ENCODE results near the gene ERCC4.
"Not testable (repeated sequence)": the region's sequence is repeated elsewhere in the genome, so short reads cannot be mapped to it uniquely, and the experiment has no call there.

The ERCC4 gene

DNA sequence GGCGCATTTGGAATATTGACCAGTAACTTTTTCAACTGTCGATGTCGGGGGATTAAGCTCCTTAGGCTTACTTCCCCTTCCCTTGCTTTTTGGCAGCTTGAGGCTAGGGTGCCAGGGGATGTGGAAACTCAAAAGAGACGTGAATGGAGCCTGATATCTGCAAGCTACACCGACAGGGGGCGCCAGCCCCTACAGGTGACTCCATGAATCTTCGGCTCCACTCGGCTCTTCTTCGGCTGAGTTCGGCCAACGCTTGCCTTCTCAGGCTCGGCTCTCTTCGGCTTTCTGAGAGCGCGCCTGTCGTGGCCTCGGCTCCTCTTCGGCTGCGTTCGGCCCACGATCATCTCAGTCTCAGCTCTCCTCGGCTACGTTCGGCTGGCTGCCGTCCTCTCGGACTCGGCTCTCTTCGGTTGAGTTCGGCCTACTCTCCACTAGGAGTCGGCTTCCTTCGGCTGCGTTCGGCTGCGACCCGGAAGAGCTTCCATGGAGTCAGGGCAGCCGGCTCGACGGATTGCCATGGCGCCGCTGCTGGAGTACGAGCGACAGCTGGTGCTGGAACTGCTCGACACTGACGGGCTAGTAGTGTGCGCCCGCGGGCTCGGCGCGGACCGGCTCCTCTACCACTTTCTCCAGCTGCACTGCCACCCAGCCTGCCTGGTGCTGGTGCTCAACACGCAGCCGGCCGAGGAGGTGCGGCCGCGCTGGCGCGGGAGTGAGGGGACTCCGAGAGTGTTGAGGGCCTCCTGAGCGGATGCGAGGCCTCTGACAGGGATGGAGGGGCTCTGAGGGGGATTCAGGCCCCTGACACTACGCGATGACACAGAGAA is at the start of gene ERCC4:
TSS of gene ERCC4 (plus strand) at position 472 of the 827 bp plus-strand sequence. CDS start at position 484, 12 bp downstream.
- DNase-seq: peak; percentile 95 to 99 (median 98)

- DNase-seq: no peak
Measured at GRCh38 chr16:13873835-13874438, 46.0 kb upstream of the ERCC4 start.

GRCh38 chr16:13875614-13876284 is 44.2 kb upstream of the ERCC4 start:
- DNase-seq: no peak

- DNase-seq: no peak
Measured at GRCh38 chr16:13883276-13883675, 36.7 kb upstream of the ERCC4 start.

- no peak for DNase-seq
Measured at GRCh38 chr16:13883881-13884280, 36.1 kb upstream of the ERCC4 start.

DNA sequence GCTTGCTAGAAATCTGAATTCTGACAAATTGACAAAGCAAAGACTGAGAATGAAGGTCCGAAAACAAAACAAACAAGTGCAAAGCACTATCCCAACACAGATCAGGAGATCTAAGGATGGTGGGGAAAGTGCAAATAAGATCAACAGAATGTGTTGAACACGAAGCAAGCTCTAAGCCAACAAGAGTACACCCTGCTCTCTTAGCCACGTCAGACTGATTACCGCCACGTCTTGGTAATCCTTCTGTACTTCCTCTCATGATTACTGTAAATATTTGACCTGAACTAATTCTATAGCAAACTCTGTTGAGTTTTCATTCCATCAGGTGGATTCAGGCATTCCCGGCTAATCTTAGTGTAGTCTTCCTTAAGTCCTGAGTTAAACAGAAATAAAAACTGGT is 34.3 kb upstream of the ERCC4 start:
- DNase-seq: no peak

- no peak for DNase-seq
Measured at GRCh38 chr16:13886608-13887007, 33.3 kb upstream of the ERCC4 start.

GRCh38 chr16:13889323-13889722 is 30.6 kb upstream of the ERCC4 start:
- not testable (repeated sequence) for DNase-seq

GRCh38 chr16:13892301-13892700 is 27.7 kb upstream of the ERCC4 start:
- no peak for DNase-seq

DNA sequence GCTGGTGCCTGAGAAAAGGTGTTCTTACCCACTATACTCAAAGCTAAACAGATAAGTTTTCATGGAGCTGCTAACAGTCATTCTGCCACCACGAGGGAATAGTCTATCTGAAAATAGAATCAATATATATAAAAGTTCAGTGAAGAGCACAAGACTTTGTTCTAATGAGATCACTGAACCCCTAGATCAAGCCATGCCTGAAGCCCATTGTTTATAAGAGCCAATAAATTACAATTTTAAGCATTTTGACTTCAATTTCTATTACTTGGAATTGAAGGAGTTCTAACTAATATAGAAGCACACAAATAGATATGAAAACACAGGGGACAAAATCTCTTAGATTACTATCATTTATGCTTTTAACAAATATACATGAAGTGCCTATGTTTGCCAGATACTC is 24.4 kb upstream of the ERCC4 start:
- no peak for DNase-seq

DNA sequence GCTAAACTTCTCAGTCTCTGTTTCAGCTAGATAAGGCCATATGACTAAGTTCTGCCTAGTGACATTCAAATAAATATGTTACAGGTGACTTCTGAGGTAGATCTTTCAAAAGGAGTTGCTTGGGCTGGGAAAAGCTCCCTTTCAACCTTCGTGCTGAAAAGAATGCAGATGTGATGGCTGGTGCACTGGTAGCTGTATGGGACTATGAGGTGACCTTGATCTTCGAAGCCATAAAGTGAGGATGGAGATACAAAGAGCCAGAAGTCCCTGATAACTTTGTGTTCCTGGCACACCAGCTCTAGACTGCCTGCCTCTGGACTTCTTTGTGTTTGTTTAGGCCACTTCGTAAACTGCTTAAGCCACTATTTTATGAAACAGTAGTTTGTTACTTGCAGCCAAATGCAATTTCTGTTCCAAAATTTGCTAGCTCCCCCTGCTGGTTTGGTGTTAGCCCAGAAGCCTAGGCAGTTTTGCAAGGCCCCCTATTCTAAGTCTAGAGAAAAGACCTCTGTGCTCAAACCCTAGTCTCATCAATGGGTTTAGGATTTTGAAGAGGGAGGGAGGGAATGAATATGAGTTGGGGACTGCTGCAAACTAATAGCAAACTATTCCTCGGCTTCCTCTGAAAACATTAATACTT is 23.3 kb upstream of the ERCC4 start:
- DNase-seq: no peak

DNA sequence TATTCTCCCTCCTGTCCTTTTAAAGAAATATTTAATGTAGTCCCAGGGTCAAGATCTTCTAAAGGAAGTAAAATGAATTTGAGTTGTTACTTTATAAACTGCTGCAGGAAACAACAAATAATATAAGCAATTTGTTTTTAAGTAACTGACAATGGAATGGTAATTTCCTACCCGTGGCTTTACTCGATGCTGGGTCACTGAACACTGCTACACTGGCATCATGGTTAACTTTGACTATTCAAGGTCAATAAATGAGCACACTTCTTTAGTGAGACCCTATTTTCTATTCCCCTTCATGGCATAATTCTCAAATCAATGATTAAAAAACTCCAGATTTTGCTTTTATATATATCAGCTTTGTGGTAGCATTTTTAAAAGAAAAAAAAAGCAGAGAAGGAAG is 22.1 kb upstream of the ERCC4 start:
- DNase-seq: no peak

- no peak for DNase-seq
Measured at GRCh38 chr16:13898233-13898632, 21.7 kb upstream of the ERCC4 start.

DNA sequence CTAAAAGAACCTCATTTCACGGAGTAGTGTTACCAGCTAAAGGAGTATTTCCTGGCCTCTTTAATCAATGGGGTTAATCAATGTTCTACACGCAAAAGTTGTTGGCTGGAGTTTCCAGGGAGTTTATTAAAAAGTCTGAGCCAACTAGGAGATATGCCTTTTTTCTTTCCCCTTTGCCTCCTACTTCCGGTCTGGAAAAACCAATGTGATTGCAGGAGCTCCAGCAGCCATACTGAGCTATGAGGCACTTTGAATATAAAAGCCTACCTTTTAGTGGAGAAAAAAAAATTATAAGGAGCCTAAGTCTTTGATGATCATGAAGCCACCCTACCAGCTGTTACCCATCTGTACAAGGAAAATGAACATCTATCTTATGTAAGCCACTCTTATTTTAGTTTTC is 17.9 kb upstream of the ERCC4 start:
- no peak for DNase-seq

DNA sequence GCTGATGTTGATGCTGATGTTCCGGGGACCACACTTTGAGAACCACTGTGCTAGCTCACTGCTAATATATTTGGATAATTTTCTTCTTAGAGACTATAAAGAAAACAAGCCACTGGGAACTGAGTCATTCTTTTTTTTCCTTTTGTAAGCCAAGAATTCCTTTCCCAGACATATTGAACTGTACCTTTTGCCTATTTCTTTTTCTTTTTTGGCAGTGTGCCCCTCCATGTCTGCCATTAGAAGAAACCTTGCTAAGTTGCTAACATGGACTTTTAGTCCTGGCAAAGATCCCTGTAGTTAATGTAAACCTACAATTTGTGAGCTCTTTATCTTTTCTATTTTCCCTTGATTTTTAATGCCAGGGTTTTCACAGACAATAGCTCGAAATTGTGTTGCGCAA is 17.3 kb upstream of the ERCC4 start:
- no peak for DNase-seq

- no peak for DNase-seq
Measured at GRCh38 chr16:13904179-13904691, 15.7 kb upstream of the ERCC4 start.

DNA sequence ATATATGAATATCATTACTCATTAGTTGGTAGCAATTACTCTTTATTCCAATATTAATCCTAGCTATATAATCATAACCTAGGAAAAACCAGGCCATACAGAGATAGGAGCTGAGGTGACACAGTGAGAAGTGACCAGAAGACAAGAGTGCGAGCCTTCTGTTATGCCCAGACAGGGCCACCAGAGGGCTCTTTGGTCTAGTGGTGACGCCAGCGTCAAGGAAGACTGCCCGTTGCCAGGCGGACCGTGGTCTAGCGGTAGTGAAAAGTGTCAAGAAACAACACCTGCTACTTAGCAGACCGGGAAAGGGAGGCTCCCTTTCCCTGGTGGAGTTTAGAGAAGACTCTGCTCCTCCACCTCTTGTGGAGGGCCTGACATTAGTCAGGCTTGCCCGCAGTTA is 15.1 kb upstream of the ERCC4 start:
- DNase-seq: not testable (repeated sequence)

GRCh38 chr16:13906168-13907089 is 13.5 kb upstream of the ERCC4 start:
- DNase-seq: no peak

- DNase-seq: no peak
Measured at GRCh38 chr16:13907431-13907830, 12.5 kb upstream of the ERCC4 start.

DNA sequence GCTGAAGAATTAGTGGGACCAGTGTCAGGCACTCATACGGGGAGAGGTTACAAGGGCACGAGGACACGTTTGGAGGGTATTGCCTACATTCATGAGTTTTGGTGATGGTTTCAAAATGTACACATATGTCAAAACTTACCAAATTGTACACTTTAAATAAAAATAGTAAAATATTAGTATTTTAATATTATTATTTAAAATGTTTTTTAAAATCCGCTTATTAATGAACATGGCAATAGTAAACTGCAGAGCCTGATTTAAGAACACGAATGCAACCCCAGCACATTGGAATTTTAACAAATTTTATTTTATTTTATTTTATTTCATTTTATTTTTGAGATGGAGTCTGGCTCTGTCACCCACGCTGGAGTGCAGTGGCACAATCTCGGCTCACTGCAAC is 10.9 kb upstream of the ERCC4 start:
- no peak for DNase-seq

DNA sequence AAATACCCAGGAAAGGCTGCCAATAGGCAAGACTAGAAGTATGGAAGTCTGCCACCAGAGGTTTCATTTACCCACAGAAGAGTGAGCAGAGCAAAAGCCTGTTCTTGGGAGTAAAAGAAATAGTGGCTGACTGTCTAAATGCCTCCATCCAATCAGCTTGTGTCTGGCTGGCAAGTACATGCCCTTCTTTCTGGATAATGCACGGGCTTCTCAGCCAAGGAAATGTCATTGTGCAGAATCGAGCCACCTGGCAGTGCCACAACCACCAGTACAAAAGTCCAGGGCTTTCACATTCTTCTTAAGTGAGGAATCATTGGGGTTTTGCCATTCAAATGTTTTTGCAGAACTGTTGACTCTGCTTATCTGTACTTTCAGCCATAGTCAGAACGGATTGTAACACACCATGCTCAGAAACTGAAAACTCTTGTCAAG is 10.1 kb upstream of the ERCC4 start:
- DNase-seq: no peak

- no peak for DNase-seq
Measured at GRCh38 chr16:13911306-13911705, 8.6 kb upstream of the ERCC4 start.

Measured in activated naive CD4-positive, alpha-beta T cell (primary cell).